ENCODE data around the gene KRT86. TPM values are rescaled to one million over a fixed set of nuclear protein-coding genes. Genes with fewer than 3 reads are reported as not detected.
A peak's percentile ranks its signal among the peaks of the same experiment; 100 is the strongest.
"Not testable (repeated sequence)": the region's sequence is repeated elsewhere in the genome, so short reads cannot be mapped to it uniquely, and the experiment has no call there.

The KRT86 gene
- total RNA-seq, 1 experiment from 2014 or later: 2.7 TPM

DNA sequence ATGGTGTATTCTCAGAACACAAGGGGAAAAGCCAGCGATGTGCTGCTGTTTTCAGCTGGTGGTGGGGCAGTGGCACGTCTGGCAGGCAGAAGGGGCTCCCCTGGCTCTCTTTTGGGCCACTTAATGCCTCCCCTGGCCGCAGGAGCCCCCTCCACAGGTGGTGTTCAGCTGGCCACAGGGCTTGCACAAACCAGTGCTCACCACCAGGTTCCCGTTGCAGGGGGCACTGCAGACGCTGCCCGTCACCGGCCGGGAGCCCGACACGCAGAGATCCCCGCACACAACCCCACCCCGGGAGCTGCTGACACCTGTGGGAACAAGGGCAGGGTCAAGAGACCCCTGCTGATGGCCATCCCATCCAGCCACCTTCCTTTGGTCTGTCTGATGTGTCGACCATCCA lies 40.1 kb downstream of the KRT86 start:
- no peak for TF ChIP-seq EZH2 (IDR thresholded peaks at IDR 0.05; ENCODE audit: low read depth)
- no peak overlapping the region for H2AFZ ChIP-seq
- H3K9me3 ChIP-seq (ENCODE audit: insufficient read depth, low read depth): no peaks in the 10 kb centered on the region
- H3K4me1 ChIP-seq (replicated peaks; ENCODE audit: insufficient read depth): 0 out of 2 replicates have a peak, but pooled peaks cover 1% of the 10 kb centered on the region
- no peaks in the 10 kb centered on the region for H3K9me2 ChIP-seq (ENCODE audit: insufficient read depth)
- no TSS peak for BruUV-seq (replicated peaks)
- H3K79me2 ChIP-seq (ENCODE audit: low read depth): no peaks in the 10 kb centered on the region
- H3K36me3 ChIP-seq (ENCODE audit: low read depth): no peaks in the 10 kb centered on the region
- POLR2A ChIA-PET (ENCODE audit: unreplicated experiment): no interaction called here
- H3K27me3 ChIP-seq (ENCODE audit: insufficient read depth, low read depth): no peaks in the 10 kb centered on the region
- H4K20me1 ChIP-seq (ENCODE audit: insufficient read depth): no peaks in the 10 kb centered on the region
- no peak overlapping the region for H3K27ac ChIP-seq
- no peak overlapping the region for H3K4me2 ChIP-seq
- DNase-seq: no peak
- CTCF ChIA-PET: no interaction called here
- intact Hi-C loops (cut with micrococcal nuclease; ENCODE audit: unreplicated experiment): no loop called here
- H3F3A ChIP-seq (ENCODE audit: insufficient read depth, low read depth): no peaks in the 10 kb centered on the region; the same call in 1 of the 2 replicates
- H3K4me3 ChIP-seq: no peak overlapping the region

DNA sequence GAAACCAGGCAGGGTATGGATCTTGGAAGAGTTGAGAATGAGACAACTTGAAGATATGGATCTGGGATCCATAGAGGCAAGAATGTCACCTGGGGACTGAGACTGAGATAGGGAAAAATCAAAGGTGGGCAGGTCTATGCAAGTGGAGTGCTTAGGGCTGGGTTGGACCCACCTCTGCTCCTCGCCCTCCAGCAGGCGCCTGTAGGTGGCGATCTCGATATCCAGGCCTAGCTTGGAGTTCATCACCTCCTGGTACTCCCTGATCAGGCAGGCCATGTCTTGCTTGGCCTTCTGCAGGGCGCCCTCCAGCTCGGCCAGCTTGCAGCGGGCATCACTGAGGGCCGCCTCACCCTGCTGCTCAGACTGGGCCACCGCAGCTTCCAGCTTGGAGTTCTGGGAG lies 41.3 kb downstream of the KRT86 start:
- DNase-seq: peak in 1 of 2 experiments; percentile 25
- H3K4me3 ChIP-seq; BruUV-seq (replicated peaks); H3K9me2 ChIP-seq (ENCODE audit: insufficient read depth); H3F3A ChIP-seq (ENCODE audit: insufficient read depth, low read depth); H3K9me3 ChIP-seq (ENCODE audit: insufficient read depth, low read depth); H3K79me2 ChIP-seq (ENCODE audit: low read depth); H3K4me2 ChIP-seq; H2AFZ ChIP-seq; H3K27me3 ChIP-seq (ENCODE audit: insufficient read depth, low read depth); H3K4me1 ChIP-seq (replicated peaks; ENCODE audit: insufficient read depth); CTCF ChIA-PET; intact Hi-C loops (cut with micrococcal nuclease; ENCODE audit: unreplicated experiment); H3K27ac ChIP-seq; POLR2A ChIA-PET (ENCODE audit: unreplicated experiment); H4K20me1 ChIP-seq (ENCODE audit: insufficient read depth); H3K36me3 ChIP-seq (ENCODE audit: low read depth): not testable (repeated sequence)
- TF ChIP-seq, protein P1, sequence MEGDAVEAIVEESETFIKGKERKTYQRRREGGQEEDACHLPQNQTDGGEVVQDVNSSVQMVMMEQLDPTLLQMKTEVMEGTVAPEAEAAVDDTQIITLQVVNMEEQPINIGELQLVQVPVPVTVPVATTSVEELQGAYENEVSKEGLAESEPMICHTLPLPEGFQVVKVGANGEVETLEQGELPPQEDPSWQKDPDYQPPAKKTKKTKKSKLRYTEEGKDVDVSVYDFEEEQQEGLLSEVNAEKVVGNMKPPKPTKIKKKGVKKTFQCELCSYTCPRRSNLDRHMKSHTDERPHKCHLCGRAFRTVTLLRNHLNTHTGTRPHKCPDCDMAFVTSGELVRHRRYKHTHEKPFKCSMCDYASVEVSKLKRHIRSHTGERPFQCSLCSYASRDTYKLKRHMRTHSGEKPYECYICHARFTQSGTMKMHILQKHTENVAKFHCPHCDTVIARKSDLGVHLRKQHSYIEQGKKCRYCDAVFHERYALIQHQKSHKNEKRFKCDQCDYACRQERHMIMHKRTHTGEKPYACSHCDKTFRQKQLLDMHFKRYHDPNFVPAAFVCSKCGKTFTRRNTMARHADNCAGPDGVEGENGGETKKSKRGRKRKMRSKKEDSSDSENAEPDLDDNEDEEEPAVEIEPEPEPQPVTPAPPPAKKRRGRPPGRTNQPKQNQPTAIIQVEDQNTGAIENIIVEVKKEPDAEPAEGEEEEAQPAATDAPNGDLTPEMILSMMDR (conservative IDR thresholded peaks at IDR 0.05): peak; percentile 43; the same call in 1 of the 2 replicates

DNA sequence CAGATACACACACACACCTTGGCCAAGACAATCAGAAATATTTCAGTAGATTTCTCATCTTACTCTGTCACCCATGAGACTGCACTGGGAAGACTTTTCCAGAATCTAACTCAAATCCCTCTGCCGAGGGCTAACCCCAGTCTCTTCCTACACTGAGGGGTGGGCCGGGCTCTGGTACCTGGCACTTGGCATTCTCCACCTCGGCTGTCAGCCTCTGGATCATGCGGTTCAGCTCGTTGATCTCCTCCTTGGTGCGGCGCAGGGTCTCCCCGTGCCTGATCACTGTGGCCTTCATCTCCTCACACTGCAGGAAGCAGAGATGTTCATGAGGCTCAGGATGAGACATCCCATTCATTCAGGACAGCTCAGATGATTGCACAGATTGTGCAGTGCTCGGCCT lies 41.8 kb downstream of the KRT86 start:
- H3K9me3 ChIP-seq (ENCODE audit: insufficient read depth, low read depth): no peaks in the 10 kb centered on the region
- no peaks in the 10 kb centered on the region for H3K4me1 ChIP-seq (replicated peaks; ENCODE audit: insufficient read depth)
- POLR2A ChIA-PET (ENCODE audit: unreplicated experiment): no interaction called here
- no peaks in the 10 kb centered on the region for H3K27me3 ChIP-seq (ENCODE audit: insufficient read depth, low read depth)
- no TSS peak for BruUV-seq (replicated peaks)
- no peaks in the 10 kb centered on the region for H3K36me3 ChIP-seq (ENCODE audit: low read depth)
- H3K79me2 ChIP-seq (ENCODE audit: low read depth): no peaks in the 10 kb centered on the region
- no peak overlapping the region for H3K4me3 ChIP-seq
- no peak for TF ChIP-seq EZH2 (IDR thresholded peaks at IDR 0.05; ENCODE audit: low read depth)
- TF ChIP-seq, protein P1 (conservative IDR thresholded peaks at IDR 0.05): no peak
- no peak overlapping the region for H3K27ac ChIP-seq
- H3K4me2 ChIP-seq: no peak overlapping the region
- no peak overlapping the region for H2AFZ ChIP-seq
- H4K20me1 ChIP-seq (ENCODE audit: insufficient read depth): no peaks in the 10 kb centered on the region
- no peaks in the 10 kb centered on the region for H3K9me2 ChIP-seq (ENCODE audit: insufficient read depth)
- DNase-seq: no peak
- intact Hi-C loops (cut with micrococcal nuclease; ENCODE audit: unreplicated experiment): no loop called here
- CTCF ChIA-PET: no interaction called here
- no peaks in the 10 kb centered on the region; the same call in 1 of the 2 replicates for H3F3A ChIP-seq (ENCODE audit: insufficient read depth, low read depth)

DNA sequence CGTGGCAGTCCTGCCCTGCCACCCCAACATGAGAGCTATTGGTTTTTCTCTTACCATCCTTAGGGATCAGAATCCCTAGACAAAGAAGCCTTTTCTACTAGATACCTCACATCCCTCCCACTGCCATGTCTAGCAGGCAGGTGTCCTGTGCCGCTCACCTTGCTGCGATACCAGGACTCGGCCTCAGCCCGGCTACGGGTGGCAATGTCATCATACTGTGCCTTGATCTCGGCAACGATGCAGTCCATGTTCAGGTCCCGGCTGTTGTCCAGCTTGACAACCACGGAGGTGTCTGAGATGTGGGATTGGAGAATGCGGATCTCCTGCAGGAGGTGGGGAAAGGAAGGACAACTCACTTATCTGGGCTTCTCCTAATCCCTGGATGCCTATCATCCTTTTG lies 42.3 kb downstream of the KRT86 start:
- ChIA-PET CTCF (no interaction called here), POLR2A (ENCODE audit: unreplicated experiment) (no interaction called here)
- Histone ChIP-seq H3K9me2 (ENCODE audit: insufficient read depth) (no peaks in the 10 kb centered on the region), H4K20me1 (ENCODE audit: insufficient read depth) (no peaks in the 10 kb centered on the region), H3K36me3 (ENCODE audit: low read depth) (no peaks in the 10 kb centered on the region), H2AFZ (no peak overlapping the region), H3K4me3 (no peak overlapping the region), H3K79me2 (ENCODE audit: low read depth) (no peaks in the 10 kb centered on the region), H3K4me2 (no peak overlapping the region), H3K4me1 (replicated peaks; ENCODE audit: insufficient read depth) (no peaks in the 10 kb centered on the region), H3K27me3 (ENCODE audit: insufficient read depth, low read depth) (no peaks in the 10 kb centered on the region), H3F3A (ENCODE audit: insufficient read depth, low read depth) (no peaks in the 10 kb centered on the region; the same call in 1 of the 2 replicates), H3K9me3 (ENCODE audit: insufficient read depth, low read depth) (no peaks in the 10 kb centered on the region), H3K27ac (no peak overlapping the region)
- BruUV-seq (replicated peaks): no TSS peak
- TF ChIP-seq, protein P1 (conservative IDR thresholded peaks at IDR 0.05): no peak
- TF ChIP-seq EZH2 (IDR thresholded peaks at IDR 0.05; ENCODE audit: low read depth): no peak
- intact Hi-C loops (cut with micrococcal nuclease; ENCODE audit: unreplicated experiment): no loop called here
- no peak for DNase-seq

All from PC-9 (cell line).